Measurements from ENCODE around the gene USP6NL. TPM values are rescaled to one million over a fixed set of nuclear protein-coding genes. Genes with fewer than 3 reads are reported as not detected.
A peak's percentile ranks its signal among the peaks of the same experiment; 100 is the strongest.

The USP6NL gene
- total RNA-seq = 10 to 100 TPM; 13.9 to 17.1 (median 15.8) TPM

DNA sequence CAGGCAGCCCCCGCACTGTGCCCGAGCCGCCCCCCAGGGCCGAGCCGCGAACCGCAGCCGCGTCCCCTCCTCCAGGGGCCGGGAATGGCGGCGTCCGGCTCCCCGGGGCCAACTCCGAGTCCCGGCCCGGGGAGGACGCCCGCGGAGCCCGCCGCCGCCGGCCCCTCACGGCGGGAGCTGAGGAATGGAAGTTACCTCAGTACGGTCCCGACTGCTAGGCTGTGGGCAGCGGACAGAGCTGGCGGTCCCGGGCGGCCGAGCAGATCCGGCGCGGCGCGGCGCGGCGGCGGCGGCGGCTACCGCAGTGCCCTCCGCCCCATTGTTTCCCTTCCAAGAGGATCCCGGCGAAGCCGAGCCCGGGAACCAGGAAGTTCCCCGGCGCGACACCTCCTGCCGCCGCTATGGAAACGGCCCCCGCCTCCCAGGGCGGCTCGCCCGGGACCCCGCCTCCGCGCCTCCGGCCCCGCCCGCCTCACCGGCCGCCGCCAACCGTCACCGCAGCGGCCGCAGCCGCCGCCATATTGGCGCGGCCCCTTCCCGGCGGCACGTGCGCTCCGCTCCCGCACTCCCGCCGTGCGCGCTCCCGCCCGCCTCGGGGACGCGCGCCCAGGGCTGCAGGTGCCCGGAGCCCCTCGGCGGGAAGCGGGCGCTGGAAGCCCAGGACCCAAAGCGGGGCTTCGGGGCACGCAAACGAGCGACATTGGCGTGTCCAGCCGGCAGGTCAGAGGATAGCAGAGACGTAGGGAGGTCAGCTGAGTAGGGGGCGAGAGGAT, at the start of gene USP6NL:
Gene USP6NL (minus strand): TSS at position 403 of the 773 bp plus-strand sequence. CDS start 14,016 bp downstream, outside the sequence.
- peak; percentile 94 for ATAC-seq (ENCODE audit: low FRiP score)
- TF ChIP-seq, protein P1, sequence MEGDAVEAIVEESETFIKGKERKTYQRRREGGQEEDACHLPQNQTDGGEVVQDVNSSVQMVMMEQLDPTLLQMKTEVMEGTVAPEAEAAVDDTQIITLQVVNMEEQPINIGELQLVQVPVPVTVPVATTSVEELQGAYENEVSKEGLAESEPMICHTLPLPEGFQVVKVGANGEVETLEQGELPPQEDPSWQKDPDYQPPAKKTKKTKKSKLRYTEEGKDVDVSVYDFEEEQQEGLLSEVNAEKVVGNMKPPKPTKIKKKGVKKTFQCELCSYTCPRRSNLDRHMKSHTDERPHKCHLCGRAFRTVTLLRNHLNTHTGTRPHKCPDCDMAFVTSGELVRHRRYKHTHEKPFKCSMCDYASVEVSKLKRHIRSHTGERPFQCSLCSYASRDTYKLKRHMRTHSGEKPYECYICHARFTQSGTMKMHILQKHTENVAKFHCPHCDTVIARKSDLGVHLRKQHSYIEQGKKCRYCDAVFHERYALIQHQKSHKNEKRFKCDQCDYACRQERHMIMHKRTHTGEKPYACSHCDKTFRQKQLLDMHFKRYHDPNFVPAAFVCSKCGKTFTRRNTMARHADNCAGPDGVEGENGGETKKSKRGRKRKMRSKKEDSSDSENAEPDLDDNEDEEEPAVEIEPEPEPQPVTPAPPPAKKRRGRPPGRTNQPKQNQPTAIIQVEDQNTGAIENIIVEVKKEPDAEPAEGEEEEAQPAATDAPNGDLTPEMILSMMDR (IDR thresholded peaks at IDR 0.05) = no peak
- DNase-seq (ENCODE audit: low spot score) = peak; percentile 45

DNA sequence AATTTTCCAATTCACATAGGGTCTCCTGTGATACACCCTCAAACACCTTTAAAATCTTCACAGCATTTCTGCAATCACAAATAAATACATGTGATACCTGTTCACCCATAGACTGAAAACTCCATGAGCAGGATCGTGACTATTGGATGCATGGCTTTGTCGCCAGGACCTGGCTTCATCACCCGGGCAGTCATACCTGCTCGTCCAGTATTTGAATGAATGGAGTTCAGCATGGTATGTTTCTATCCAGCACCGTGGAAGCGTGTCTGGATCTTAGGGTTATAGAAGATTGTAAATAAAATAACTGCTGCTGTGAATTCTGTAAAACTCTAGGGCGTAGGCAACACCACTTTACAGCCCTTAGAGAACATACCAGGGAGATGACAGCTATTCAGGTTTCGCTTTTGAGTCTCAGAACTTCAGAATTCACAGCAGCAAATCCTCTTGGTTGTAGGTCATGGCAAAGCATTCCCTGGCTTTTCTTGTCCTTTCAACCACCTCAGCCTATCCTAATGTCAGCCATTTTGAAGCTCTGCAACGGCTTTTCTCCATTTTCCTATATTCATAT, 47.4 kb upstream of the USP6NL start:
- TF ChIP-seq, protein P1 (IDR thresholded peaks at IDR 0.05) = no peak
- no peak for ATAC-seq (ENCODE audit: low FRiP score)
- DNase-seq (ENCODE audit: low spot score) = no peak

DNA sequence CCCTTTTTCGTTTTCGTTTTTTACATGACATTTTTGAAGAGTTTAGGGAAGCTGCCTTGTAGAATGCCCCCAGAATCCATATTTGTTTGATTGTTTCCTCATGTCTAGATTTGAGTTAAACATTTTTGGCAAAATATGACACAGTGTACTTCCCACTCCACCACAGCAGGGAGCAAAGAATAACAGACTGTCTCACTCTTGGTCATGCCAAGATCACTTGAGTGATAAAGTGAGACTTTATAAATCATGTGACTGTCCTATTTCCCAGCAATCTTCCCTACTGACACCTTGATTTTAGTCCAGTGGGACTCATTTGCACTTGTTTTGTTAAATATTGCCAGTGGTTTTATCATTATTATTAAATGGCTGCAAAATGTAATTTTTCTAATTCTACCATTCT, 44.4 kb upstream of the USP6NL start:
- no peak for ATAC-seq (ENCODE audit: low FRiP score)
- TF ChIP-seq, protein P1 (IDR thresholded peaks at IDR 0.05) = no peak
- DNase-seq (ENCODE audit: low spot score) = no peak

DNA sequence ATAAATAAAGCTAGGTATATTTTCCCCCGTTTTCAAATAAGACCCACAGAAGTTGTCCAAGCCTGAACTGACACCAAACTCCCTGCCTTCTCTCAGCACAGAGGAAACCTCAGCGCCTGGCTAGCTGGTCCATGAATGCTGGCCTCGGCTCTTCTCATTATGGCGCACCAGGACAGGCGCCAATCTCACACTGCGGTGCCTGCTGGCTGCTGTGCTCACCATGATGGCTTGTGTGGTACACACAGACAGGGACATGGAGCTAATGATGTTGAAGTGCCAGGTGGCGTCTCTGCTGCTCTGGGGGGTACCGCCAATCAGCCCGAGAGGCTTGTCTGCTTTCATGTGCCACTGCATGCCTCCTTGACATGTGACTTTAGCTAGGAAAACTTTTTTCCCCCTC, 43.2 kb upstream of the USP6NL start:
- ATAC-seq (ENCODE audit: low FRiP score) = no peak
- no peak for DNase-seq (ENCODE audit: low spot score)
- TF ChIP-seq, protein P1 (IDR thresholded peaks at IDR 0.05) = no peak

DNA sequence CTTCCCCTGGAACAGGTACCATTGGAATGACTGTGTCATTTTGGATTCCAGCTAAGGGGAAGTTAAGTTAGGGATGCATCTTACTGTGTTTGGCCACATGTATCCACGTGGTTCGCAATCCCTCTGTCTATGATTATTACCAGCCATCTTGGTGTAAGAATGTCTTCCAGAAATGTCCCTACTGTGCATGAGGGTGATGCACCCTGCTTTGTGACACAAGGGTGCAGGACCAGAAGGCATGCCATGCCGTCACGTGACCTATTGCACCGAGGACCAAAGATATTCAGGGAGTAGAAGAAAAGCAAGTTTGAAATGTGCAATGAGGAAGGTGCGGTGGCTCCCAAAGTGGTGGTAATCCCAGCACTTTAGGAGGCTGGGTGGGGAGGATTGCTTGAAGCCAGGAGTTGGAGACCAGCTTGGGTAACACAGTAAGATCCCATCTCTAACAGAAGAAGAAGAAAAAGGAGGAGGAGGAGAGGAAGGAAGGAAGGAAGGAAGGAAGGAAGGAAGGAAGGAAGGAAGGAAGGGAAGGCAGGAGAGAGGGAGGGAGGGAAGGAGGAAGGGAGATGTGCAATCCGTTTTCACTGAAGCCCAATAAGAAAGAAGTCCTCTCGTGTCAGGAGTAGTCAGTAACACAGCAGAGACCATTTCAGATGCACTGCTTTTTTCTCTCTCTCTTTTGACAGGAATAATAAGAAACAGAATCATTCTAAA, 42.5 kb upstream of the USP6NL start:
- no peak for ATAC-seq (ENCODE audit: low FRiP score)
- TF ChIP-seq, protein P1 (IDR thresholded peaks at IDR 0.05) = no peak
- DNase-seq (ENCODE audit: low spot score) = no peak

DNA sequence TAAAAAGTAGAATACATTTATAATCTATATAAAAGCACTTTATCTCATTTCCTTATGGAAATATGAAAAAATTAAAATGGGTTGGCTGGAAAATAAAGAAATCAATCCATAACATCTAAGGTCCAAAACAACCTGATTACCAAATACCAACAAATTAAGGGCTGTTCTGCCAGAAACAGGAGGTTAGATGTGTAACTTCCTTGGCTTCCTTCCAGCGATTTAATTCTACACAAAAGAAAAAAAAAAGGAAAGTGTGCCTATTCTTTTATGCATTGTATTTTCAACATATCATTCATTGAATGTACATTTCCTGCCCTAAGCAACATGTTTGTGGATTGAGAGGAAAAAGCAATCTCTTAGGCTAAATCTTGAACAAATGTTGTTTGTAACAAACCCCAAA, 36.2 kb upstream of the USP6NL start:
- TF ChIP-seq, protein P1 (IDR thresholded peaks at IDR 0.05) = no peak
- ATAC-seq (ENCODE audit: low FRiP score) (no peak), DNase-seq (ENCODE audit: low spot score) (no peak)

All from omental fat pad (tissue), 4 donors.